Daoy (cell line): ENCODE data around the gene TGIF2. TPM values are rescaled to one million over a fixed set of nuclear protein-coding genes. Genes with fewer than 3 reads are reported as not detected.
"Not testable (repeated sequence)": the region's sequence is repeated elsewhere in the genome, so short reads cannot be mapped to it uniquely, and the experiment has no call there.

ENCODE experiments used
- DNase-seq: peaks from one replicate; pipeline ENCODE4 v3.0.0-alpha.2; 2015; ENCODE audit warnings: low read depth
- total RNA-seq: library from RNA; depleted of rRNA; stranded (reverse); fragments of >200 nt; shearing (Covaris generic); gene quantifications from 2 replicates; pipeline ENCODE4 v1.2.3, GENCODE V29; 2014; rRNA removed

The TGIF2 gene
- total RNA-seq, 1 experiment from 2014 or later, result 27.7 TPM

DNA sequence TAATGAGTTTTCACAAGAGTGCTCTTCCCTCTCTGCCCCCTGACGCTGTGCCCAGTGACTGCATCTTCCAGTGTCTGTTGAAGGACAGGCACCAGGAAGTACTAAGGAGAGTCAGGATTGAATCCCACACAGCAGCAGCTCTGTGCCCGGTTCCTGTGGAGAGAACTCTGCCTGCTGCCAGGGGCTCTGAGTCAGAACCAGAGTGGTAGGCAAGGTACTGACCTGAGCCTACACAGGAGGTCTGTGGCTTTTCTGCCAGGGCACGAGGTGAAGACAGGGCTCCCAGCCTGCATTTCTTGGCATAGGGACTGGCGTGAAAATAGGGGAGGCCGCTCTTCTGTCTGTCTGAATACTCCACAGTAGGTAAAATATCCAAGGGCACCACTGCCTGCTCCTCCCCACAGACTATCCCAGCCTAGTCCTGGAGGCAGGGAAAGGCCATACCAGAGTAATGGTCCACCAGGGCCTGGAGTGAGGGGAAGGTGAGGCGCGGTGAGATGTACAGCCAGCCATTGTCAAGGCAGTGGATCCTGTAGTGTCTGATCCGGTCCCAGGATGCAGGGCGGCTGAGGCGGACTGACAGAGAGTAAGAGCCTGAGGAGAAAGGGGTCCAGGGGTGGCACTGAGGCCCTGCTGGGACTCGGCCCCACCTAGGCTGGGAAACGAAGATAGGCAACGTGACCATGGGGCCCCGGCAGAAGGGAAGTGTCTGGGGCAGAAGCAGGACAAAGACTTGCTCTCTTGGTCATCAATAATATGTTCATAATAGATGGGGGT is 41.6 kb downstream of the TGIF2 start:
- no peak for DNase-seq

DNA sequence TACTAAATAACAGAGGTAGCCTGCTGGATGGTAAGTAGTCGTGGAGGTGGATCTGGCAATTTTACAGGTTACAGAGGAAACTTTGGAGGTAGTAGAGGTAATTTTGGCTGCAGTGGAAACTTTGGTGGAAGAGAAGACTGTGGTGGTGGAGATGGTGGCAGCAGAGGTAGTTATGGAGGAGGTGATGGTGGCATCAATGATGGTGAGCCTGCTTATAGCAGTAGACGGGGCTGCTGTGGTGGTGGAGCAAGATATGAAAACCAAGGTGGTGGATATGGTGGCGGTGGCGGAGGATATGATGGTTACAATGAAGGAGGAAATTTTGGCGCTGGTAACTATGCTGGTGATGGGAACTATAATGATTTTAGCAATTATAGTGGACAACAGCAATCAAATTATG is 47.5 kb downstream of the TGIF2 start:
- no peak for DNase-seq

DNA sequence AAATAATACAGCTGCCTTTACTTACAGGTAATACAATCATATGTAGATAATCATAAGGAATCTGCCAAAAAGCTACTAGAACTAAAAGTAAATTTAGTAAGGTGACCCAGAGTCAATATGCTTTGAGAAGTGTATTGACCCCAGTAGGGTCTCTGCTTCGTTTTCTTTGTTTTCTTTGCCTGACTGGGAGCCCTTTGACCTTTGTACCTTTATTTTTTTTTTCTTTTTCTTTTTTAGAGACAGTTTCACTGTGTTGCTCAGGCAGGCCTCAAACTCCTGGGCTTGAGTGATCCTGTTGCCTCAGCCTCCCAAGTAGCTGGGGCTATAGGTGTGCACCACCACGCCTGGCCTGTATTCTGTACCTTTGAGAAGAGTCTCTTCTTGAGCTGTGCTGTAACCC is 50.0 kb downstream of the TGIF2 start:
- no peak for DNase-seq

DNA sequence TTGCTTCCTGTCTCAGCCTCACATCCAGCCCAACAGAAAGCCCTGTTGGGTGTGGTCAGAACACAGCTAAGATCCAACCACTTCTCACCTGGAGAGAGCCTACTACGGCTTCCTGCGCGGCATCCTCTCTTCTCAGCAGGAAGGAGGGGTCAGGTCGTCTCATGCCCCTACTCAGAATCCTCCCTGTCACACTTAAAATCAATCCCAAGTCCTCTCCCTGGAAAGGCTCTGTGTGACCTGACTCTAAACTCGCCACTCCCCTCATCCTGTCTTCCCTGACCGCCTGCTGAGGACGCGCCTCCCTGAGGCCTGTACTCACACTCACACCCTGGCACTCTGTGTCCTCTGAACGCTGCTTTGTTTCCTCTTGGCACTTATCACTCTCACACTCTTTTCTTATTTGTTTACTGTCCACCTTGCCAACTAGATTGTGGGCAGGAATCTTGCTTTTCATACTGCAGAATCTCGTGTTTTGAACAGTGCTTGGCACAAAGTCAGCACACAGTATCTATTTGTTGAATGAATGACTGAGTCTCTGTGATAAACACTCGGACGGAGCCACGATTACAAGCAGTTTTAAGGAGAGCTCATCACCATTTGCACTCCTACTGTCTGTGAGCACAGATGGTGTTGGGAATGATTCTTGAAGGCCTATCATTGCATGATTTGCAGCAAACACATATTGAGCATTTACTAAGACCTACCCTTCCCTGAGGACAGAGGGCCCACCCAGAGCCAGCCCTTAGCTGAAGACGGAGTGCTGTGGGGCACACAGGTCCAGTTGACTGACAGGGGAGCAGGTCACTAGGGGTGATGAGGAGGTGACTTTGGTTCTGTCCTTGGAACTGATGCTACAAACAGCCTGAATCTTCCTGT is 50.9 kb downstream of the TGIF2 start:
- no peak for DNase-seq

DNA sequence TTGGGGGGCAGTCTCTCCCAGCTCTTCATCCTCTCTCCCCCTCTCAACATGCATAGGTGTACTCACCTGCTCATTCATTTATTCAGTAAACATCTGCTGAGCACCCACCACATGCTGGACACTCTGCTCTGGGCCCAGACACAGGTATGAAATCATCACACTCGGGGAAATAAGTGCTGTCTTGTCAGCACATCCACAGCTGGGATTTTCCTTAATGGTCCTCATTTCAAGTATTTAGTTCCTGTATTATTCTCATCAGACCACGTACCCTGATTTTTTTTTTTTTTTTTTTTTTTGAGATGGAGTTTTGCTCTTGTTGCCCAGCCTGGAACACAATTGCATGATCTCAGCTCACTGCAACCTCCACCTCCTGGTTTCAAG is 51.5 kb downstream of the TGIF2 start:
- DNase-seq, result no peak

DNA sequence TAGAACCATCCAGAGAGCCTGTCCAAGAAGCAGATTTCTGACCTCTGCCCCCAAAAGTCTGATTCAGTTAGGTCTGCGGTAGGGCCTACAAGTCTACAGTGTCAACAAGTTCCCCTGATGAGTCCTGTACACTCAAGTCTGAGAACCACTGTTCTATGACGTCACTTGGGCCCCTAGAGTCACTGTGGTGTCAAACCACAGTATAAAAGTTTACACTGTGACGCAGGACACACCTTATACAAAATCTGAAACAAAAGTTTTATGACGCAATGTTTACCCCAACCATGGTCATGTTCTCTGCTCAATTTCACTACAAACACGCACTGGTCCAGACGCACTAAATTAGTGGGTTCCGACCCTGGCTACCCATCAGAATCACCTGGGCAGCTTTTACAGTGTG is 54.7 kb downstream of the TGIF2 start:
- no peak for DNase-seq

DNA sequence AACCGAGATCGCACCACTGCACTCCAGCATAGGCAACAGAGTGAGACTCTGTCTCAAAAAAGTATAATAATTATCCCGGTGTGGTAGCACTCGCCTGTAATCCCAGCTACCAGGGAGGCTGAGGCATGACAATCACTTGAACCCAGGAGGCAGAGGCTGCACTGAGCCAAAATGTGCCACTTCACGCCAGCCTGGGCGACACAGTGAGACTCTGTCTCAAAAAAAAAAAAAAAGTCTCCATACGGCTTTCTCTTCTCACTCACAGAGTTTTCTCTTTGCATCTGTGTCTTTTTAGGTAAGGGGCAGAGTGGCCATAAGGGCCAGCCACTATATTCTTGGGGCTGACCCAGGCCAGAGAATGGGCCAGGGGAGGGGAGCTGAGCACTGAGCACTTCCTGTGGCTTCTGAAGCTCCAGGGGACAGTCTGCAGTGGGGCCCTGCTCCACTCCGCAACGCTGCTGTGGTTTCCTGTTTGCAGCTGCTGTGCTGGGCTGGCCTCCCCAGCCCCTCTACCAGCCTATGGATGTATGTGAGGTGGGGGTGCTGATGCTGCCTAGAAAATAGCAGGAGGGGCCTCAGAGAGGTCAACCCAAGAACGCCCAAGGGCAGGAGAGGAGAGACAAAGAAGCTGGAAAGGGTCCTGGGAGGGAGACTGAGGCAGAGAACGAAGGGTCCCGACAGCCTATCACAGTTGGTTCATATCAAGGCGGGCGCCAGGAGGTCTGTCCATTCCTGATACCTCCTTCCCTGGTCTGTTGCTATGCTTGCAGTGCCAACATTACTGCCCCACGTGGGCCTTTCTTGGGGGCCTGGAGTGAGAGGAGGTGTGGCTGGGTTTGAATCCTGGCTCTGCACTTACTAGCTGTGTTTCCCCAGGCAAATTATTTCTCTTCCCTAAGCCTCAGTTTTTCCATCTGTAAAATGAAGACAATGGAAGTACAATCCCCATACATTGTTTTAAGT is 56.6 kb downstream of the TGIF2 start:
- peak; percentile 31 for DNase-seq

DNA sequence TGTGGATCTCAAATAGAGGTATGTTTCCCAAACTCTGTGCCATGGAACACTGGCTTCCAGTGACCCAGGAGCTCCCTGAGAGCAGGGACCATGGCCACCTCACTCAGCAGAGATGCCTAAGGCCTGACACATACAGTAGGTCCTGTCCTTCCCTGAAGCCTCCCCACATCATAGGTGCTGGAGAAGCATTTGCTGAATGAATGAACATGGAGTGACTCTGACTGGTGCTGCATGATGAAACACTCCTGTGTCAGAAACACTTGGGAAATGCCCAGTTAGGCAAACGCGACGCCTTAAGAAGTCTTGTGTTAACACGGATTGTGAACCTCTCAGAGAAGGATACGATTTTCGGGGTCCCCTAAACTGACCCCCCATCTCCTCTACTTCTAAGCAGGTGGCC is 58.2 kb downstream of the TGIF2 start:
- no peak for DNase-seq

DNA sequence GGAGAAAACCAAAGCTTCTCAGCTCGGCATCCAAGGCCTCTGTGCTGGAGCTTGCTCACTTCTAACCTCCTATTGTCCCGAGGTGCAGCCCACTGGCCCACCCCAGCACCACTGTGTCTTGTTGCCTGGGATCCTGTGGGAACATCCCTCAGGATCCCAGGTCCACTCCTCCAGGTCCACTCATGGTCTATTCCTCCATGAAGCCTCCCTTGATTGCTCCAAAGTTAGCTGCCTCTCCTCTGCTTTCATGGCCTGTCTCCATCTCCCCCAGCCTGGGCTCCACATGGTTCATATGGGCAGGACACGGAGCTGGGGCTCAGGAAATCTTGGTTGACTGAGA is 58.7 kb downstream of the TGIF2 start:
- DNase-seq, result no peak

DNA sequence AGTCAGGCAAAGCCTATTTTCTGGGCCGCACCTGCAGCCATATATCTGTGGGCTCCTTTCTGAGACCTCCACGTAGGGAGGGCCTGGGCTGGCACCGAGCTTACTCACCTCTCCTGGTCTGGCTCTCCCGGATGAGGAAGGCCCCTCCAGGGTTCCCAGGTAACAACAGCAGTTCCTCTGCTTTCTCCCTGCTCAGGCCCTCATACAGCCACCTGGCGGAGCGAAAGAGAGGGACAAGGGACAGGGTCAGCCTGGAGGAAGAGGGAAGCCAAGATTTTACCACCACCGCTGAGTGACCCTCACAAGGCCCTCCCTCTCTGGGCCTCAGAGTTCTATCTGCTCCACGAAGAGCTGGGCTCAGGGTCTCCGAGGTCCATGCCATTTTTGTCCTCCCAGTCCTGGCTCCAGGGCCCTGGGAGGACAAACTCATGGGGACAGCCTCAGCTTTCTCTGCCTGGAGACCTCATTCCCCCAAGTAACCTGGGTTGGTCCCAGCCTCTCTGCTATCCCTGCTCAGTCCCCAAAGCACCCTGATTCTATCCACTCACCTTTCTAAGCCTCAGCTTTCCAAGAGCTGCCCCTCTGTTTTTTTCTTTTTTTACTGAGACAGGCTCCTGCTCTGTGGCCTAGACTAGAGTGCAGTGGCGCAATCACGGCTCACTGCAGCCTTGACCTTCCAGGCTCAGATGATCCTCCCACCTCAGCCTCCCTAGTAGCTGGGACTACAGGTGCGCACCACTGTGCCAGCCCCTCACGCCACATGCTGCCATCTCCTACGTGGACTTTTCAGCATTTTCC is 59.3 kb downstream of the TGIF2 start:
- no peak for DNase-seq

DNA sequence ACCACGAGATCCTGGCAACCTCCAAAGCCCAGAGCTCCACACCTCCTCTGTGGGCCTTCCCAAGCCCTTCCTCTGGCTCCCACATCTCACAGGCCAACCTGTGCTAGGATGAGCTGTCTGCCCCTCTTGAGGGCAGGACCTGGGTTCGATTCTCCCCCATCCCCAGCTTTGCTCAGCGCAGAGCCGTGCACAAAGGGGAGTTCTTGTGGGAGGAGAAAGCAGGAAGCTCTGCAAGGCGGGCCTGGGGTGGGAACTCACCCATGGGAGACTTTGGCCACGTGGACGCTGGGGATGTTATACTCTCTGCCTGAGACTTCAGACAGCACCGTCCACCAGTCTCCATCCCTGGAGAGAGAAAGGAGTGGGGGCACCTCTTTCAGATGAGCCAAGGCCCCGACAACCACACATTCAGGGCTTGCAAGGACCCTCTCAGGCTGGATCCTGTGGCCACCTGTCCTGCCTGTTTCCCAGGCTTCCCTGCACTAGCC is 59.9 kb downstream of the TGIF2 start:
- no peak for DNase-seq

DNA sequence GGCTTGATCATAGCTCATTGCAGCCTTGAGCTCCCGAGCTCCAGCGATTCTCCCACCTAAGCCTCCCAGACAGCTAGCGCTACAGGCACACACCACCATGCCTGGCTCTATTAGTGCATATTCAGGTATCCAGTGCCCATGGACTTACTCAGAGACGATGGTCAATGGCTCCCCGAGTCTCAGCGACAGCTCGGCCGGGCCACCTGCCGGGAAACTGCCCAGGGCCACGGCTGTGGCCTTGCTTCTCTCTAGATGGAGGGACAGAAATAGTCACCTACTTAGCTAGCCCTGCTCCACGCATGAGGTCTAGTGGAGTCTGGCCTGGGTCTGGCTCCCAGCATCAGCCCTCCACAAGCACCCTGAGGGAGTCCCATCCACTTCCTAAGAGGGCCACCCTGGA is 60.9 kb downstream of the TGIF2 start:
- DNase-seq, result no peak

DNA sequence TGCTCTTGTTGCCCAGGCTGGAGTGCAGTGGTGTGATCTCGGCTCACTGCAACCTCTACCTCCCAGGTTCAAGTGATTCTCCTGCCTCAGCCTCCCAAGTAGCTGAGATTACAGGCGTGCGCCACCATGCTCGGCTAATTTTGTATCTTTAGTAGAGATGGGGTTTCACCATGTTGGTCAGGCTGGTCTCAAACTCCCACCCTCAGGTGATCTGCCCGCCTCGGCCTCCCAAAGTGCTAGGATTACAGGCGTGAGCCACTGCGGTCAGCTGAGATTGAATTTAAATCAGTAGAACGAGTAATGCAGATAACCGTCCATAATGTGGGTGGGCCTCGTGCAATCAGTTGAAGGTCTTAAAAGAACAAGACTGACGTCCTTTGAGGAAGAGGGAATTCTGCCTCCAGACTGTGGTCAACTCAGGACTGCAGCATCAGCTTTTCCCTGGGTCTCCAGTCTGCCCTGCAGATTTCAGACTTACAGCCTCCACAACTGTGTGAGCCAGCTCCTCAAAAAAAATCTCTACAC is 65.5 kb downstream of the TGIF2 start:
- DNase-seq, result not testable (repeated sequence)

DNA sequence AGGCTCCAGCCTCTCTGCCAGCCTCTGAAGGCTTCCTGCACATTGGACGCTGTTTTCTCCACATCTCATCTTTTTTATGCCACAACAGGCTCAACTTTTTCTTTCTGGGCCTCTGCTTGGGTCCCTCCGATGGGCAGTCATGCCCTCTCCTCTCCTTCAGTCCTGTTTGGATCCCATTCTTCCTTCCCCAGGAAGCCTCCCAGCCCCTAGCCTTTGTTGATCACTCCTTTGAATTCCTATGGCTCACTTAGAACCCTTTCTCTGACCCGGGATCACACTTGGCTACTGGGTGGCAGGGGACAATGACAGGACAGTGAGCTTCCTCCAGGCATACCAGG is 68.1 kb downstream of the TGIF2 start:
- no peak for DNase-seq

DNA sequence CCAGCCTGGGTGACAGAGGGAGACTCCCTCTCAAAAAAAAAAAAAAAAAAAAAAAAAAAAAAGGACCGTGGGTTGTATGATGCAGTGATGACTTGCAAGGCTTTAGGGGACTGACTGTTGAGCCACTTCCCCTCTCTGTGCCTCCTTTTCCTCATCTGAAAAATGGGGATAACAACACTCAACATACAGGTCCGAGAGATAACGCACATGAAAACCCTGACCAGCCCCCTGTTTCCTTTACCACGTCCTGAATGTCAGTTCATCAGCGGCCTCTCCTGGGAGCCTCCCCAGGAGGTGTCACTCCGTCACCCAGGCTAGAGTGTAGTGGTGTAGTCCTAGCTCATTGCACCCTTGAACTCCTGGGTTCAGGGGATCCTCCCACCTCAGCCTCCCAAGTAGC is 68.7 kb downstream of the TGIF2 start:
- no peak for DNase-seq

Other genes starting within 250 kb of the TGIF2 start
- gene MYL9, start 32.1 kb upstream of the TGIF2 start, total RNA-seq, result 15.1 and 29.0 TPM in 2 replicates
- 179 and 184 TPM in 2 replicates for gene RAB5IF, start 32.2 kb downstream of the TGIF2 start, total RNA-seq
- gene SLA2, start 72.6 kb downstream of the TGIF2 start, total RNA-seq, result not detected in 2 replicates
- gene NDRG3, start 172.5 kb downstream of the TGIF2 start, total RNA-seq, result 6.0 and 9.9 TPM in 2 replicates
- 37.7 and 51.7 TPM in 2 replicates for gene DSN1, start 200.2 kb downstream of the TGIF2 start, total RNA-seq